HCT116 (cell line): ENCODE data around the gene MATK. TPM values are rescaled to one million over a fixed set of nuclear protein-coding genes. Genes with fewer than 3 reads are reported as not detected.
A peak's percentile ranks its signal among the peaks of the same experiment; 100 is the strongest.

Experiments used
- ATAC-seq: fragments of 200-7000 bp; cut with Tn5 transposase; 2 replicates; pipeline ENCODE4 v1.9.1; 2020; ENCODE audit warnings: mild to moderate bottlenecking, moderate library complexity
- BruUV-seq: library from RNA; stranded (reverse); fragments of 400-500 nt; replicated peaks from 2 replicates; lab custom pipeline; 2021; lab: Mats Ljungman, UMichigan
- CTCF ChIA-PET: fragments of 300-600 bp; sonication (Branson Sonifier 250); formaldehyde crosslinking; loops from one replicate; lab custom pipeline; 2021; ENCODE audit warnings: antibody characterized with exemption; lab: Charles Lee
- POLR2A ChIA-PET: fragments of 300-600, 350-600 bp; sonication (Branson Sonifier 250); formaldehyde crosslinking; loops from one replicate; lab custom pipeline; 2021; ENCODE audit warnings: antibody characterized with exemption; lab: Charles Lee
- RAD21 ChIA-PET, 2 experiments: fragments of 300-600 bp; sonication (Branson Sonifier 250); formaldehyde crosslinking; loops; one replicate each; lab custom pipeline; 2023; ENCODE audit warnings: low total read pairs in 2 of 2; ENCODE audit not compliant: uncharacterized antibody in 2 of 2, unreplicated experiment in 2 of 2, low non-redundant PET in 1 of 2; lab: Charles Lee
- DNase-seq: peaks from one replicate; pipeline ENCODE4 v3.0.0-alpha.2; 2010; ENCODE audit warnings: low read depth, low spot score
- H2AFZ ChIP-seq: fragments of 200-600 bp; shearing (Covaris generic), sonication (generic); 2 replicates; pipeline ENCODE4 v1.6.1; 2017; ENCODE audit warnings: low read depth, mixed run types, mixed read lengths, antibody characterized with exemption, low read length; ENCODE audit not compliant: poor library complexity, severe bottlenecking
- H3K27ac ChIP-seq: 2 replicates; pipeline ENCODE4 v1.5.1; 2012; ENCODE audit warnings: low read depth, low read length
- H3K27me3 ChIP-seq: fragments of 200-600 bp; sonication (generic); 2 replicates; pipeline ENCODE4 v1.6.1; 2016; ENCODE audit warnings: mixed run types, low read length, mixed read lengths; ENCODE audit not compliant: insufficient read depth
- H3K36me3 ChIP-seq, 2 experiments: fragments of 200-500 bp in 1 of 2; fragments of 200-600 bp in 1 of 2; sonication (Bioruptor generic) in 1 of 2; sonication (generic) in 1 of 2; 2 replicates each; pipeline versions ENCODE4 v1.5.1 to v1.6.1; 2014 to 2016; ENCODE audit warnings: low read length in 2 of 2, inconsistent platforms in 1 of 2, mixed read lengths in 1 of 2, mixed run types in 1 of 2; ENCODE audit not compliant: insufficient read depth in 2 of 2, control insufficient read depth in 1 of 2
- H3K4me1 ChIP-seq, 2 experiments: fragments of 200-600 bp in 1 of 2; sonication (generic) in 1 of 2; 2 replicates each; pipeline versions ENCODE4 v1.5.1 to v1.6.1; 2012 to 2017; ENCODE audit warnings: low read length in 2 of 2, inconsistent platforms in 1 of 2, mild to moderate bottlenecking in 1 of 2, mixed read lengths in 1 of 2, mixed run types in 1 of 2, moderate library complexity in 1 of 2; ENCODE audit not compliant: insufficient read depth in 2 of 2, control insufficient read depth in 1 of 2
- H3K4me2 ChIP-seq: fragments of 200-600 bp; sonication (generic); 2 replicates; pipeline ENCODE4 v1.6.1; 2017; ENCODE audit warnings: mixed run types, low read length, mixed read lengths
- H3K4me3 ChIP-seq, 2 experiments: fragments of 200-600 bp in 1 of 2; sonication (generic) in 1 of 2; replicated peaks in 1 of 2; 2 replicates each; pipeline ENCODE4 v1.5.1; 2011 to 2016; ENCODE audit warnings: low read length in 2 of 2, control low read depth in 1 of 2, low read depth in 1 of 2, mild to moderate bottlenecking in 1 of 2, mixed read lengths in 1 of 2, mixed run types in 1 of 2
- H3K79me2 ChIP-seq: fragments of 200-600 bp; sonication (generic); 2 replicates; pipeline ENCODE4 v1.6.1; 2017; ENCODE audit warnings: mild to moderate bottlenecking, mixed run types, low read length, moderate library complexity, mixed read lengths; ENCODE audit not compliant: insufficient read depth
- H3K9ac ChIP-seq: fragments of 200-600 bp; sonication (generic); 2 replicates; pipeline ENCODE4 v1.6.1; 2016; ENCODE audit warnings: low read length, mixed read lengths
- H3K9me2 ChIP-seq: fragments of 200-600 bp; sonication (generic), shearing (Covaris generic); 2 replicates; pipeline ENCODE4 v1.6.1; 2017; ENCODE audit warnings: mixed run types, mild to moderate bottlenecking, moderate library complexity; ENCODE audit not compliant: insufficient read depth
- H3K9me3 ChIP-seq, 2 experiments: fragments of 200-500 bp in 1 of 2; fragments of 200-600 bp in 1 of 2; sonication (Bioruptor generic) in 1 of 2; sonication (generic) in 1 of 2; 2 replicates each; pipeline ENCODE4 v1.6.1; 2014 to 2017; ENCODE audit warnings: low read length in 2 of 2, mixed read lengths in 2 of 2, inconsistent platforms in 1 of 2, low read depth in 1 of 2, mild to moderate bottlenecking in 1 of 2, mixed run types in 1 of 2, moderate library complexity in 1 of 2; ENCODE audit not compliant: control insufficient read depth in 1 of 2, insufficient read depth in 1 of 2
- H4K20me1 ChIP-seq: fragments of 200-600 bp; sonication (generic), shearing (Covaris generic); 2 replicates; pipeline ENCODE4 v1.6.1; 2017; ENCODE audit warnings: mixed run types, mild to moderate bottlenecking, moderate library complexity; ENCODE audit not compliant: insufficient read depth
- ATF3 ChIP-seq: IDR thresholded peaks from 2 replicates; pipeline ENCODE4 v1.6.1; 2012
- CEBPB ChIP-seq: IDR thresholded peaks from 2 replicates; pipeline ENCODE4 v1.6.1; 2012; ENCODE audit warnings: low read depth
- CTCF ChIP-seq, 3 experiments: fragments of 200-600 bp in 1 of 3; sonication (generic) in 1 of 3; IDR thresholded peaks in 2 of 3; conservative IDR thresholded peaks in 1 of 3; 2 replicates each; pipeline ENCODE4 v1.5.1; 2012 to 2017; ENCODE audit warnings: low read depth in 2 of 3, low read length in 2 of 3, antibody characterized with exemption in 1 of 3, borderline replicate concordance in 1 of 3, control low read depth in 1 of 3, mild to moderate bottlenecking in 1 of 3, mixed read lengths in 1 of 3, mixed run types in 1 of 3, moderate library complexity in 1 of 3; ENCODE audit not compliant: insufficient read depth in 1 of 3
- EZH2phosphoT487 ChIP-seq: fragments of 200-600 bp; IDR thresholded peaks from 2 replicates; pipeline ENCODE4 v1.6.1; 2018; ENCODE audit warnings: antibody characterized with exemption, borderline replicate concordance
- JUND ChIP-seq: IDR thresholded peaks from 2 replicates; pipeline ENCODE4 v1.6.1; 2012
- POLR2A ChIP-seq: IDR thresholded peaks from 2 replicates; pipeline ENCODE4 v1.7.0; 2011; ENCODE audit warnings: borderline replicate concordance; ENCODE audit not compliant: insufficient read depth, insufficient read length; ENCODE audit errors: extremely low read depth
- RAD21 ChIP-seq: IDR thresholded peaks from 2 replicates; pipeline ENCODE4 v1.6.1; 2012; ENCODE audit warnings: low read depth, mild to moderate bottlenecking
- SIN3A ChIP-seq: IDR thresholded peaks from 2 replicates; pipeline ENCODE4 v1.6.1; 2012; ENCODE audit warnings: low read depth
- SP1 ChIP-seq: IDR thresholded peaks from 2 replicates; pipeline ENCODE4 v1.6.1; 2012; ENCODE audit warnings: low read depth
- ZFX ChIP-seq: fragments of 450-650 bp; IDR thresholded peaks from 2 replicates; pipeline ENCODE4 v1.6.1; 2017
- intact Hi-C: fragments of 100-400 bp; cut with micrococcal nuclease; formaldehyde crosslinking; loops from 2 replicates; pipeline ENCODE4 v1.10.0; 2022
- total RNA-seq: library from RNA; stranded (reverse); gene quantifications from one replicate; pipeline ENCODE4 v1.2.1, GENCODE V29; 2021; ENCODE audit not compliant: unreplicated experiment

The MATK gene
- total RNA-seq, 1 experiment from 2014 or later: not detected

- ChIA-PET RAD21 (no interaction called here), CTCF (interaction anchor here (1.3 kb wide), 1 partner anchor 40 kb away, joined by 3 read pairs; no protein-coding TSS in a partner anchor), POLR2A (no interaction called here)
- Histone ChIP-seq H3K27ac (no peak overlapping the region), H3K4me1 (peaks cover 26 to 40% of the 10 kb centered on the region in 2 experiments), H3K4me3 (no peak overlapping the region), H3K9ac (no peak overlapping the region), H3K9me2 (no peaks in the 10 kb centered on the region), H3K79me2 (no peaks in the 10 kb centered on the region), H3K27me3 (no peaks in the 10 kb centered on the region), H3K4me2 (no peak overlapping the region), H3K36me3 (peaks cover 0 to 3% of the 10 kb centered on the region in 2 experiments; a peak in 2 of 4 replicates), H3K9me3 (no peaks in the 10 kb centered on the region), H4K20me1 (no peaks in the 10 kb centered on the region), H2AFZ (no peak overlapping the region)
- ATAC-seq (no peak), DNase-seq (no peak)
- no TSS peak for BruUV-seq
- 0 out of 6 replicates have a peak, but pooled peaks of 1 of the 3 experiments have one; percentile 13 for TF ChIP-seq CTCF (IDR thresholded peaks at IDR 0.05 in 2 of 3, conservative IDR thresholded peaks at IDR 0.05 in 1 of 3; ENCODE audit: borderline replicate concordance in 1 of 3, insufficient read depth in 1 of 3, low read depth in 2 of 3, low read length in 2 of 3)
- TF ChIP-seq RAD21: no peak
- intact Hi-C loops: no loop called here
Measured at GRCh38 chr19:3732108-3732507, 54.1 kb downstream of the MATK start.

GRCh38 chr19:3730457-3730958 is 55.7 kb downstream of the MATK start:
- peak overlapping the region; percentile 51 for H3K4me2 ChIP-seq
- ATAC-seq: no peak
- POLR2A ChIA-PET: no interaction called here
- intact Hi-C loops: no loop called here
- no peak overlapping the region for H2AFZ ChIP-seq
- H3K36me3 ChIP-seq: no peaks in the 10 kb centered on the region; a peak in 1 of 4 replicates
- H3K9me2 ChIP-seq: no peaks in the 10 kb centered on the region
- peaks cover 40 to 56% of the 10 kb centered on the region in 2 experiments for H3K4me1 ChIP-seq
- H3K27me3 ChIP-seq: no peaks in the 10 kb centered on the region
- H4K20me1 ChIP-seq: no peaks in the 10 kb centered on the region
- no peaks in the 10 kb centered on the region for H3K79me2 ChIP-seq
- CTCF ChIA-PET: interaction anchor here (1.3 kb wide), 1 partner anchor 38 kb away, joined by 3 read pairs; no protein-coding TSS in a partner anchor
- no peak for DNase-seq
- no peak overlapping the region for H3K4me3 ChIP-seq
- no peaks in the 10 kb centered on the region for H3K9me3 ChIP-seq
- TF ChIP-seq SIN3A (no peak), POLR2A (no peak), EZH2phosphoT487 (no peak), ATF3 (no peak), CEBPB (no peak), JUND (no peak), SP1 (no peak), ZFX (no peak), RAD21 (no peak)
- H3K9ac ChIP-seq: no peak overlapping the region
- no peak overlapping the region; the same call in 1 of the 2 replicates for H3K27ac ChIP-seq
- no TSS peak for BruUV-seq
- RAD21 ChIA-PET: no interaction called here
